ENCODE measurements around the gene SANBR. TPM values are rescaled to one million over a fixed set of nuclear protein-coding genes. Genes with fewer than 3 reads are reported as not detected.
A peak's percentile ranks its signal among the peaks of the same experiment; 100 is the strongest.

Gene SANBR
- total and polyA plus RNA-seq, 2 of the 13 experiments (the other 11 are each of a cell fraction or from before 2014, with no cell fraction given), result 9.8 to 20.9 TPM

DNA sequence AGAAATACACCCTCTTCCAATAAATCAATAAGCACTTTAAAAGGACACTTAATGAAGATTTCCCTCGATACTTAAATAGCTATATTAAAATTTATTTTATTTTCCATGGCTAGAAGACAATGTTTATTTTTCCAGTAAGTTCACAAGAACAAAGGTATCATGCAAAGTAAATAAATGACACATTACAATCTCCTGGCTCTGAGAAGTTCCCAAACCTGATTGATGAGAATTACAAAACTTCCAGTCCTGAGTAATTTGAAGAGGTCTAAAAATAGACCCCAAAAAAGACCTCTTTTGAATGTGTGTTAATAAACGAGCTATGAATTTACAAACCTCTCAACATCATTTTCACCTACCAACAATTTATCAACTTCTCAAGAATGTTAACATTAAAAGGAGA lies 49.7 kb upstream of the SANBR start:
- in situ Hi-C loops (cut with HindIII; ENCODE audit: extremely low pct_ligation_motif_present, low pct_unique_long_range_greater_than_20kb), result no loop called here
- Histone ChIP-seq H3K4me3 (replicated peaks in 1 of 3; ENCODE audit: insufficient read depth in 1 of 3, low read depth in 2 of 3, low read length in 3 of 3) (peak overlapping the region; percentile 74 to 94 (median 93); a peak in 5 of 6 replicates), H3K27me3 (ENCODE audit: control insufficient read depth in 1 of 2, insufficient read depth in 2 of 2, low read length in 2 of 2) (no peaks in the 10 kb centered on the region; a peak in 1 of 5 replicates), H3K27ac (ENCODE audit: extremely low read length, insufficient read depth, low read length) (peak overlapping the region; percentile 99), H3K9ac (ENCODE audit: insufficient read depth, low read depth, low read length) (peak overlapping the region; percentile 97), H3K79me2 (ENCODE audit: insufficient read depth, low read length) (peaks cover 93% of the 10 kb centered on the region), H3K4me2 (ENCODE audit: low read depth, low read length) (peak overlapping the region; percentile 83), H3K36me3 (replicated peaks in 1 of 2; ENCODE audit: control insufficient read depth in 1 of 2, insufficient read depth in 2 of 2, low read length in 2 of 2) (peaks cover 0 to 27% of the 10 kb centered on the region in 2 experiments; a peak in 2 of 5 replicates), H4K20me1 (ENCODE audit: insufficient read depth, low read length) (0 out of 2 replicates have a peak, but pooled peaks cover 3% of the 10 kb centered on the region), H3K9me3 (ENCODE audit: low read length) (no peaks in the 10 kb centered on the region), H2AFZ (ENCODE audit: low read length) (no peak overlapping the region), H3K4me1 (ENCODE audit: insufficient read depth, low read length) (peaks cover 49% of the 10 kb centered on the region)
- FAIRE-seq, result no peak
- intact Hi-C loops (cut with micrococcal nuclease; ENCODE audit: unreplicated experiment), result loop anchor here (2.0 to 10.0 kb wide), 3 partner anchors 129 to 161 kb away; partner anchors contain the start of gene REL
- 13% methylated on average over 2 of the region's 2 CpGs for WGBS (ENCODE audit: low lambda C conversion rate)
- ChIA-PET POLR2A (interaction anchor here (0.8 to 2.9 kb wide), 2 partner anchors 9 to 15 kb away, joined by 3 to 20 read pairs; no protein-coding TSS in a partner anchor), CTCF (ENCODE audit: low intra/inter-chr PET ratio, low total read pairs) (no interaction called here)
- peak; percentile 47 for DNase-seq (ENCODE audit: low spot score)
- ATAC-seq, result no peak
- no TSS peak for BruUV-seq (replicated peaks)
- peak; percentile 27; the same call in 1 of the 2 replicates for TF ChIP-seq BCL6 (CRISPR knock-in tag; IDR thresholded peaks at IDR 0.05)
- TF ChIP-seq, protein P1, sequence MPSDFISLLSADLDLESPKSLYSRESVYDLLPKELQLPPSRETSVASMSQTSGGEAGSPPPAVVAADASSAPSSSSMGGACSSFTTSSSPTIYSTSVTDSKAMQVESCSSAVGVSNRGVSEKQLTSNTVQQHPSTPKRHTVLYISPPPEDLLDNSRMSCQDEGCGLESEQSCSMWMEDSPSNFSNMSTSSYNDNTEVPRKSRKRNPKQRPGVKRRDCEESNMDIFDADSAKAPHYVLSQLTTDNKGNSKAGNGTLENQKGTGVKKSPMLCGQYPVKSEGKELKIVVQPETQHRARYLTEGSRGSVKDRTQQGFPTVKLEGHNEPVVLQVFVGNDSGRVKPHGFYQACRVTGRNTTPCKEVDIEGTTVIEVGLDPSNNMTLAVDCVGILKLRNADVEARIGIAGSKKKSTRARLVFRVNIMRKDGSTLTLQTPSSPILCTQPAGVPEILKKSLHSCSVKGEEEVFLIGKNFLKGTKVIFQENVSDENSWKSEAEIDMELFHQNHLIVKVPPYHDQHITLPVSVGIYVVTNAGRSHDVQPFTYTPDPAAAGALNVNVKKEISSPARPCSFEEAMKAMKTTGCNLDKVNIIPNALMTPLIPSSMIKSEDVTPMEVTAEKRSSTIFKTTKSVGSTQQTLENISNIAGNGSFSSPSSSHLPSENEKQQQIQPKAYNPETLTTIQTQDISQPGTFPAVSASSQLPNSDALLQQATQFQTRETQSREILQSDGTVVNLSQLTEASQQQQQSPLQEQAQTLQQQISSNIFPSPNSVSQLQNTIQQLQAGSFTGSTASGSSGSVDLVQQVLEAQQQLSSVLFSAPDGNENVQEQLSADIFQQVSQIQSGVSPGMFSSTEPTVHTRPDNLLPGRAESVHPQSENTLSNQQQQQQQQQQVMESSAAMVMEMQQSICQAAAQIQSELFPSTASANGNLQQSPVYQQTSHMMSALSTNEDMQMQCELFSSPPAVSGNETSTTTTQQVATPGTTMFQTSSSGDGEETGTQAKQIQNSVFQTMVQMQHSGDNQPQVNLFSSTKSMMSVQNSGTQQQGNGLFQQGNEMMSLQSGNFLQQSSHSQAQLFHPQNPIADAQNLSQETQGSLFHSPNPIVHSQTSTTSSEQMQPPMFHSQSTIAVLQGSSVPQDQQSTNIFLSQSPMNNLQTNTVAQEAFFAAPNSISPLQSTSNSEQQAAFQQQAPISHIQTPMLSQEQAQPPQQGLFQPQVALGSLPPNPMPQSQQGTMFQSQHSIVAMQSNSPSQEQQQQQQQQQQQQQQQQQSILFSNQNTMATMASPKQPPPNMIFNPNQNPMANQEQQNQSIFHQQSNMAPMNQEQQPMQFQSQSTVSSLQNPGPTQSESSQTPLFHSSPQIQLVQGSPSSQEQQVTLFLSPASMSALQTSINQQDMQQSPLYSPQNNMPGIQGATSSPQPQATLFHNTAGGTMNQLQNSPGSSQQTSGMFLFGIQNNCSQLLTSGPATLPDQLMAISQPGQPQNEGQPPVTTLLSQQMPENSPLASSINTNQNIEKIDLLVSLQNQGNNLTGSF (CRISPR knock-in tag; IDR thresholded peaks at IDR 0.05), result no peak
- peak; percentile 78; the same call in 1 of the 2 replicates for TF ChIP-seq SOX5 (CRISPR knock-in tag; IDR thresholded peaks at IDR 0.05; ENCODE audit: borderline replicate concordance)
- TF ChIP-seq, protein P2, sequence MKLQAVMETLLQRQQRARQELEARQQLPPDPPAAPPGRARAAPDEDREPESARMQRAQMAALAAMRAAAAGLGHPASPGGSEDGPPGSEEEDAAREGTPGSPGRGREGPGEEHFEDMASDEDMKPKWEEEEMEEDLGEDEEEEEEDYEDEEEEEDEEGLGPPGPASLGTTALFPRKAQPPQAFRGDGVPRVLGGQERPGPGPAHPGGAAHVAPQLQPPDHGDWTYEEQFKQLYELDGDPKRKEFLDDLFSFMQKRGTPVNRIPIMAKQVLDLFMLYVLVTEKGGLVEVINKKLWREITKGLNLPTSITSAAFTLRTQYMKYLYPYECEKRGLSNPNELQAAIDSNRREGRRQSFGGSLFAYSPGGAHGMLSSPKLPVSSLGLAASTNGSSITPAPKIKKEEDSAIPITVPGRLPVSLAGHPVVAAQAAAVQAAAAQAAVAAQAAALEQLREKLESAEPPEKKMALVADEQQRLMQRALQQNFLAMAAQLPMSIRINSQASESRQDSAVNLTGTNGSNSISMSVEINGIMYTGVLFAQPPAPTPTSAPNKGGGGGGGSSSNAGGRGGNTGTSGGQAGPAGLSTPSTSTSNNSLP (IDR thresholded peaks at IDR 0.05; ENCODE audit: low read depth, low read length), result peak; percentile 44
- TF ChIP-seq, protein P3, sequence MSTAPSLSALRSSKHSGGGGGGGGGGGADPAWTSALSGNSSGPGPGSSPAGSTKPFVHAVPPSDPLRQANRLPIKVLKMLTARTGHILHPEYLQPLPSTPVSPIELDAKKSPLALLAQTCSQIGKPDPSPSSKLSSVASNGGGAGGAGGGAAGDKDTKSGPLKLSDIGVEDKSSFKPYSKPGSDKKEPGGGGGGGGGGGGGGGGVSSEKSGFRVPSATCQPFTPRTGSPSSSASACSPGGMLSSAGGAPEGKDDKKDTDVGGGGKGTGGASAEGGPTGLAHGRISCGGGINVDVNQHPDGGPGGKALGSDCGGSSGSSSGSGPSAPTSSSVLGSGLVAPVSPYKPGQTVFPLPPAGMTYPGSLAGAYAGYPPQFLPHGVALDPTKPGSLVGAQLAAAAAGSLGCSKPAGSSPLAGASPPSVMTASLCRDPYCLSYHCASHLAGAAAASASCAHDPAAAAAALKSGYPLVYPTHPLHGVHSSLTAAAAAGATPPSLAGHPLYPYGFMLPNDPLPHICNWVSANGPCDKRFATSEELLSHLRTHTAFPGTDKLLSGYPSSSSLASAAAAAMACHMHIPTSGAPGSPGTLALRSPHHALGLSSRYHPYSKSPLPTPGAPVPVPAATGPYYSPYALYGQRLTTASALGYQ (CRISPR knock-in tag; IDR thresholded peaks at IDR 0.05), result 0 out of 2 replicates have a peak, but pooled peaks have one; percentile 26
- TF ChIP-seq, protein P4, sequence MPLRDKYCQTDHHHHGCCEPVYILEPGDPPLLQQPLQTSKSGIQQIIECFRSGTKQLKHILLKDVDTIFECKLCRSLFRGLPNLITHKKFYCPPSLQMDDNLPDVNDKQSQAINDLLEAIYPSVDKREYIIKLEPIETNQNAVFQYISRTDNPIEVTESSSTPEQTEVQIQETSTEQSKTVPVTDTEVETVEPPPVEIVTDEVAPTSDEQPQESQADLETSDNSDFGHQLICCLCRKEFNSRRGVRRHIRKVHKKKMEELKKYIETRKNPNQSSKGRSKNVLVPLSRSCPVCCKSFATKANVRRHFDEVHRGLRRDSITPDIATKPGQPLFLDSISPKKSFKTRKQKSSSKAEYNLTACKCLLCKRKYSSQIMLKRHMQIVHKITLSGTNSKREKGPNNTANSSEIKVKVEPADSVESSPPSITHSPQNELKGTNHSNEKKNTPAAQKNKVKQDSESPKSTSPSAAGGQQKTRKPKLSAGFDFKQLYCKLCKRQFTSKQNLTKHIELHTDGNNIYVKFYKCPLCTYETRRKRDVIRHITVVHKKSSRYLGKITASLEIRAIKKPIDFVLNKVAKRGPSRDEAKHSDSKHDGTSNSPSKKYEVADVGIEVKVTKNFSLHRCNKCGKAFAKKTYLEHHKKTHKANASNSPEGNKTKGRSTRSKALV (CRISPR knock-in tag; IDR thresholded peaks at IDR 0.05), result 0 out of 2 replicates have a peak, but pooled peaks have one; percentile 30
- TF ChIP-seq LCORL (IDR thresholded peaks at IDR 0.05), result 0 out of 2 replicates have a peak, but pooled peaks have one; percentile 23
- TF ChIP-seq LCORL (CRISPR knock-in tag; IDR thresholded peaks at IDR 0.05), result no peak
- TF ChIP-seq PHF5A (CRISPR knock-in tag; IDR thresholded peaks at IDR 0.05; ENCODE audit: low read depth, unreplicated experiment), result no peak
- TF ChIP-seq EP300 (IDR thresholded peaks at IDR 0.05; ENCODE audit: low read depth in 2 of 2, low read length in 2 of 2), result peak in 1 of 2 experiments; percentile 44; a peak in 1 of 4 replicates
- TF ChIP-seq EP300 (CRISPR knock-in tag; IDR thresholded peaks at IDR 0.05; ENCODE audit: borderline replicate concordance), result no peak
- no peak for TF ChIP-seq NFATC3 (CRISPR knock-in tag; IDR thresholded peaks at IDR 0.05)
